HEK293T (cell line): ENCODE results near the gene ELF5.

Experiments used
- BHLHE40 ChIP-seq: fragments of 450-650 bp; IDR thresholded peaks from 2 replicates; pipeline ENCODE4 v1.6.1; 2016; ENCODE audit warnings: mild to moderate bottlenecking, moderate library complexity, borderline replicate concordance
- ELF4 ChIP-seq: fragments of 450-650 bp; IDR thresholded peaks from 2 replicates; pipeline ENCODE4 v1.6.1; 2017; ENCODE audit warnings: antibody characterized with exemption
- FOXA1 ChIP-seq: fragments of 450-650 bp; IDR thresholded peaks from 2 replicates; pipeline ENCODE4 v1.6.1; 2016; ENCODE audit warnings: mild to moderate bottlenecking
- FOXK2 ChIP-seq: fragments of 450-650 bp; IDR thresholded peaks from 2 replicates; pipeline ENCODE4 v1.6.1; 2016; ENCODE audit warnings: mild to moderate bottlenecking
- HDGF ChIP-seq: fragments of 450-650 bp; IDR thresholded peaks from 2 replicates; pipeline ENCODE4 v1.6.1; 2017; ENCODE audit warnings: antibody characterized with exemption, borderline replicate concordance
- NFRKB ChIP-seq: fragments of 450-650 bp; IDR thresholded peaks from 2 replicates; pipeline ENCODE4 v1.6.1; 2016; ENCODE audit warnings: mild to moderate bottlenecking, moderate library complexity
- SP1 ChIP-seq: fragments of 450-650 bp; IDR thresholded peaks from 2 replicates; pipeline ENCODE4 v1.6.1; 2017
- TARDBP ChIP-seq: fragments of 450-650 bp; IDR thresholded peaks from 2 replicates; pipeline ENCODE4 v1.6.1; 2016
- ZNF384 ChIP-seq: fragments of 450-650 bp; IDR thresholded peaks from 2 replicates; pipeline ENCODE4 v1.6.1; 2016

- no peak for TF ChIP-seq BHLHE40
- no peak for TF ChIP-seq TARDBP
- TF ChIP-seq SP1 = no peak
- TF ChIP-seq NFRKB = no peak
- no peak for TF ChIP-seq HDGF
- TF ChIP-seq FOXK2 = no peak
- no peak for TF ChIP-seq FOXA1
- no peak for TF ChIP-seq ZNF384
- TF ChIP-seq ELF4 = no peak
Measured at GRCh38 chr11:34495724-34496377, 17.7 kb downstream of the ELF5 start.
